GM15510 (cell line): ENCODE results near the gene PLA2G2D.

Source experiments
- POLR2A ChIP-seq: IDR thresholded peaks from 3 replicates; pipeline ENCODE4 v1.6.1; 2011; ENCODE audit warnings: borderline replicate concordance; ENCODE audit not compliant: insufficient read length; ENCODE audit errors: extremely low read depth

The PLA2G2D gene

GRCh38 chr1:20090641-20091040 lies 28.7 kb downstream of the PLA2G2D start:
- TF ChIP-seq POLR2A: no peak

GRCh38 chr1:20090119-20090518 lies 29.2 kb downstream of the PLA2G2D start:
- TF ChIP-seq POLR2A: no peak

GRCh38 chr1:20089328-20090077 lies 29.8 kb downstream of the PLA2G2D start:
- no peak for TF ChIP-seq POLR2A

- no peak for TF ChIP-seq POLR2A
Measured at GRCh38 chr1:20087668-20088067, 31.7 kb downstream of the PLA2G2D start.

DNA sequence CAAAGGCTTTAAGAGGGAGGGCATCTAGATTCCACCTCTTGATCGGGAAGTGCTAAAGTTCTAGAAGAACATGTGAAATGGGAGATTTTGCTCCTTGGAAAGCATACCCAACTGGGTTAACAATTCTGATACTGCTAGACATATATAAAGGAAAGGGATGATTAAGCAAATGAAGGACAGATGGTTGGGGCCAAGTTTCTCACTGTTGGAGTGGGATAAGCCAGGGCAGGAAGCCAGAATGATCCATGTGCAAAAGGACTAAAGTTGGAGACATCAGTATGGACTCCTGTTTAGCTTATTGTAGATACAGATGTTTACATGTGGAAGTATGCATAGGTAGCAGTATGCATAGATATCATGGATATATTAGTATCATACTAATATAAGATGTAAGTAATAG lies 32.5 kb downstream of the PLA2G2D start:
- no peak for TF ChIP-seq POLR2A

- no peak for TF ChIP-seq POLR2A
Measured at GRCh38 chr1:20083178-20083944, 36.0 kb downstream of the PLA2G2D start.

- no peak for TF ChIP-seq POLR2A
Measured at GRCh38 chr1:20082772-20083171, 36.6 kb downstream of the PLA2G2D start.

DNA sequence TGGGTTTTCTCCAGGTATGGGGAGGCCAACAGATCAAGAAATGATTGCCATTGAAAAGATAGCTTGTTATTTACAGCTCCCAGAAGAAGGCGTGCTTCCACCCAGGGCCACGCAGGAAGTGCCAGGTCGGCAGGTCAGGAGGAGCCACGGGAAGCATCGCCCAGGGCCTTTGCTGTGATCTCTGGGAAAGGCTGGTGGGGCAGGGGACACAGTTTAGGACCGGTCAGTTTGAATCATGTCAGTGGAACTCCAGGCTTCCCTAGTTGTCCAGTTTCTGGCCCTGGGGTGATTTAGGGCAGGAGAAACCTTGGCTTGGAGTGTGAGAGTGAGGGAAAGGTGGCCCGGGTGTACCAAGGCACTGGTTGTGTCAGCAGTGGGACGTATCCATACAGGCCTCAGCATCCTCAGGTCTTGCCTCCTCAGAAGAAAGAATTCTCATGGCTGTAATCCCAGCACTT lies 38.0 kb downstream of the PLA2G2D start:
- TF ChIP-seq POLR2A: no peak

GRCh38 chr1:20080441-20081352 lies 38.6 kb downstream of the PLA2G2D start:
- no peak for TF ChIP-seq POLR2A

DNA sequence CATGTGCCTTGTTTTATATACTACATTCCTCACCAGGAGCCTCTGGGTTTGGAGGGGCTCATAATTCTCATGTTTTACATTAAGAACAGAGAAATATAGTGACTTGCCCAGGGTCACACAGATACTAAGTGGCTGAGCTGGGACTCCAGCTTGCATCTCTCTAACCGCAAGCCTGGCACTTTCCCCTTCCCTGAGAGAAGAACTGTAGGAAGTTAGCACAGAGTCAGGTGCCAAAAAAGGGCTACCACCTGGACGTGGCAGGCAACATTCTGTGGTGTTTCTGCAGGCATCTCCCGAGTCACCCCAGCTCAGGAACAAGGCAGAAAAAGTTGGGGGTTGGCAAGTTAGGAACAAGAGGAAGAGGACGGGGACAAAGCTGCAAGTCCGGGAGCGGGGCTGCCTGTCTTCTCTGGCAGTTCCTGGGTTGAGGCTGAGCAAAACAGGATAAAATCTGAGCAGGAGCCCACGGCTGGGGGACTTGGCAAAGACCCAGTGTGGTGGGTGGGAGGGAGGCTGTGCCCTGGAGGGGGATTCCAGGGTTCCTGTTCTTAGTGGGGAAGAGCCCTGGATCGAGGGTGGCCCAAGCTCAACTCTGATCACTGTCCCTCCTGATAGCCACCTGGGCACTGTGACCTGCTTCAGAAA lies 39.6 kb downstream of the PLA2G2D start:
- TF ChIP-seq POLR2A: no peak

GRCh38 chr1:20078711-20079110 lies 40.6 kb downstream of the PLA2G2D start:
- no peak for TF ChIP-seq POLR2A

GRCh38 chr1:20078171-20078651 lies 41.1 kb downstream of the PLA2G2D start:
- no peak for TF ChIP-seq POLR2A

DNA sequence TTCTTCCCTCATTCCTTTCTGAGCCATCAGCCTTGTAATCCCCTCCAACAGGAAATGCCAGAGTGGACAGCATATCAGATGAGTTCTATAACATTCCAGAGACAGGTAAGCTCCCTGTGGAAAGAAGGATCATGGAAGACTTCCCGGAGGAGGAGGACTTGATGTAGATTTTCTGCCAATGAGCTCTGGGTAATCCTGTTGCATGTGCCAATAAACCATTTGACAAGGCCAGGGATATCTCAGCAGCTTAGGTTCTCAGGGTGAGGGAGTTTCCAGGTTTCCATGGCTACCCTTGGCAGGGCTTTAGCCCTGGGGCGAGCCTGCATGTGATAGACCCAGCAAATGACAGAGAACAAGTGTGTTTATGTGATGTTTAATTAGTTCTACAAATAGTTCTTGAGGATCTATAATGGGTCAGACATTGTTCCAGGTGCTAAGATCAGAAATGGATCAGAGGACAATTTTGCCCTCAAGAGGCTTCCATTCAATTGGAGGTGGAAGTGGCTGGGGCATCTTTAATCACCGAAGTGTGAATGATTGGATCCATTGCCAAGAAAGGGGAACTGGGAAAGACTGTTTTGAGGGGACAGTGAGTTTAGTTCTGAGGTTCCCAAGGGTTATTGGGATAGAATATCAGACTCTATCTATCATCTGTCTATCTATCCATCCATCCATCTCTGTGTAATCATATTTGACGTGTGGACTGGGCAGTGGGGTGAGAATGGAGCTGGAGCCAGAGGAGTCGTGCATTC lies 42.5 kb downstream of the PLA2G2D start:
- no peak for TF ChIP-seq POLR2A
